Esophagus muscularis mucosa (tissue), 4 donors: Measurements from ENCODE around the gene C2orf81.

ENCODE experiments used
- CTCF ChIP-seq, 3 experiments: fragments of 200-600 bp in 2 of 3; fragments of 450-650 bp in 1 of 3; sonication (generic) in 2 of 3; IDR thresholded peaks; one replicate each; pipeline ENCODE4 v1.5.1; 2017 to 2019; ENCODE audit warnings: antibody characterized with exemption in 3 of 3, mild to moderate bottlenecking in 2 of 3, moderate library complexity in 1 of 3
- EP300 ChIP-seq: sonication (generic); formaldehyde crosslinking; IDR thresholded peaks from one replicate; pipeline ENCODE4 v1.6.1; 2017; ENCODE audit warnings: antibody characterized with exemption
- POLR2A ChIP-seq: fragments of 450-650 bp; IDR thresholded peaks from one replicate; pipeline ENCODE4 v1.6.1; 2017; ENCODE audit warnings: antibody characterized with exemption, moderate library complexity, mild to moderate bottlenecking, low read depth
- POLR2AphosphoS5 ChIP-seq, 2 donors: sonication (generic); formaldehyde crosslinking; IDR thresholded peaks; one replicate each; pipeline ENCODE4 v1.6.1; 2017; ENCODE audit warnings: antibody characterized with exemption in 2 of 2

- TF ChIP-seq POLR2A (no peak), CTCF (IDR thresholded peaks at IDR 0.05) (no peak), POLR2AphosphoS5 (IDR thresholded peaks at IDR 0.05) (no peak), EP300 (no peak)
Observed at GRCh38 chr2:74393525-74393924, 27.9 kb downstream of the C2orf81 start.
